Body of pancreas (tissue), 4 donors: ENCODE results near the gene IKZF1. TPM values are rescaled to one million over a fixed set of nuclear protein-coding genes. Genes with fewer than 3 reads are reported as not detected.

Experiments used
- ATAC-seq: fragments of 150-250 bp; one replicate; pipeline ENCODE4 v1.9.1; 2016
- DNase-seq, 4 donors: peaks; one replicate each; pipeline ENCODE4 v3.0.0-alpha.2; 2019
- H3K27ac ChIP-seq, 4 donors: fragments of 200-600 bp; sonication (generic); 1 replicate in 3 of 4; 2 replicates in 1 of 4; pipeline versions ENCODE4 v1.5.1 to v1.6.1; 2016 to 2019; ENCODE audit warnings: mild to moderate bottlenecking in 1 of 4, mixed read lengths in 1 of 4, moderate library complexity in 1 of 4
- H3K27me3 ChIP-seq, 2 donors: fragments of 200-600 bp; sonication (generic); one replicate each; pipeline ENCODE4 v1.6.0; 2016; ENCODE audit warnings: mild to moderate bottlenecking in 1 of 2
- H3K36me3 ChIP-seq, 2 donors: fragments of 200-600 bp; sonication (generic); replicated peaks in 1 of 2; 2 replicates each; pipeline ENCODE4 v1.5.1; 2016; ENCODE audit warnings: low read depth in 2 of 2; ENCODE audit not compliant: insufficient read depth in 1 of 2
- H3K4me1 ChIP-seq: fragments of 200-600 bp; sonication (generic); one replicate; pipeline ENCODE4 v1.6.0; 2016
- H3K4me3 ChIP-seq, 2 donors: fragments of 200-600 bp; sonication (generic); 1 replicate in 1 of 2; 2 replicates in 1 of 2; pipeline ENCODE4 v1.5.1; 2016 to 2019
- H3K9me3 ChIP-seq, 3 donors: fragments of 200-600 bp; sonication (generic); 1 replicate in 2 of 3; 2 replicates in 1 of 3; pipeline ENCODE4 v1.5.1; 2016
- POLR2A ChIP-seq, 3 donors: fragments of 450-650 bp; IDR thresholded peaks; one replicate each; pipeline ENCODE4 v1.6.1; 2016; ENCODE audit warnings: antibody characterized with exemption in 3 of 3, mild to moderate bottlenecking in 2 of 3
- WGBS, 2 donors: methylation state at CpG; one replicate each; pipeline ENCODE4 v1.1.5; 2017; 5-methylcytosine and 5-hydroxymethylcytosine counted together
- intact Hi-C: fragments of 100-400 bp; cut with DNase I; formaldehyde crosslinking; loops from one replicate; pipeline ENCODE4 v1.15.1; 2023
- total RNA-seq, 2 donors: library from RNA; depleted of rRNA; stranded (reverse); fragments of >200 nt; gene quantifications; one replicate each; pipeline ENCODE4 v1.1.0, GENCODE V29; 2016
- TF ChIP-seq, protein P1 (sequence below), 7 experiments: fragments of 450-650 bp in 4 of 7; fragments of 200-600 bp in 3 of 7; sonication (generic) in 3 of 7; IDR thresholded peaks; one replicate each; pipeline ENCODE4 v1.5.1; 2016 to 2019; ENCODE audit warnings: antibody characterized with exemption in 7 of 7

Gene IKZF1
- total RNA-seq, 2 donors from 2014 or later: 3.9 to 16.5 TPM

GRCh38 chr7:50314836-50315592 lies 10.5 kb downstream of the IKZF1 start:
- Histone ChIP-seq H3K4me1 (no peaks in the 10 kb centered on the region), H3K9me3 (no peaks in the 10 kb centered on the region), H3K4me3 (no peak overlapping the region), H3K36me3 (no peaks in the 10 kb centered on the region), H3K27ac (no peak overlapping the region), H3K27me3 (no peaks in the 10 kb centered on the region)
- intact Hi-C loops: no loop called here
- WGBS, 2 donors: 47 to 52% methylated on average over 9 to 11 of the region's 11 CpGs
- DNase-seq: no peak
- ATAC-seq: no peak
- no peak for TF ChIP-seq POLR2A (IDR thresholded peaks at IDR 0.05)
- TF ChIP-seq, protein P1, sequence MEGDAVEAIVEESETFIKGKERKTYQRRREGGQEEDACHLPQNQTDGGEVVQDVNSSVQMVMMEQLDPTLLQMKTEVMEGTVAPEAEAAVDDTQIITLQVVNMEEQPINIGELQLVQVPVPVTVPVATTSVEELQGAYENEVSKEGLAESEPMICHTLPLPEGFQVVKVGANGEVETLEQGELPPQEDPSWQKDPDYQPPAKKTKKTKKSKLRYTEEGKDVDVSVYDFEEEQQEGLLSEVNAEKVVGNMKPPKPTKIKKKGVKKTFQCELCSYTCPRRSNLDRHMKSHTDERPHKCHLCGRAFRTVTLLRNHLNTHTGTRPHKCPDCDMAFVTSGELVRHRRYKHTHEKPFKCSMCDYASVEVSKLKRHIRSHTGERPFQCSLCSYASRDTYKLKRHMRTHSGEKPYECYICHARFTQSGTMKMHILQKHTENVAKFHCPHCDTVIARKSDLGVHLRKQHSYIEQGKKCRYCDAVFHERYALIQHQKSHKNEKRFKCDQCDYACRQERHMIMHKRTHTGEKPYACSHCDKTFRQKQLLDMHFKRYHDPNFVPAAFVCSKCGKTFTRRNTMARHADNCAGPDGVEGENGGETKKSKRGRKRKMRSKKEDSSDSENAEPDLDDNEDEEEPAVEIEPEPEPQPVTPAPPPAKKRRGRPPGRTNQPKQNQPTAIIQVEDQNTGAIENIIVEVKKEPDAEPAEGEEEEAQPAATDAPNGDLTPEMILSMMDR (IDR thresholded peaks at IDR 0.05): no peak

GRCh38 chr7:50315739-50316671 lies 11.5 kb downstream of the IKZF1 start:
- no peak for DNase-seq
- intact Hi-C loops: no loop called here
- ATAC-seq: no peak
- 42 to 43% methylated on average over 14 of the region's 14 CpGs for WGBS, 2 donors
- Histone ChIP-seq H3K4me3 (no peak overlapping the region), H3K27ac (no peak overlapping the region), H3K27me3 (no peaks in the 10 kb centered on the region), H3K9me3 (no peaks in the 10 kb centered on the region), H3K4me1 (no peaks in the 10 kb centered on the region), H3K36me3 (no peaks in the 10 kb centered on the region)
- TF ChIP-seq, protein P1 (IDR thresholded peaks at IDR 0.05): no peak
- no peak for TF ChIP-seq POLR2A (IDR thresholded peaks at IDR 0.05)

DNA sequence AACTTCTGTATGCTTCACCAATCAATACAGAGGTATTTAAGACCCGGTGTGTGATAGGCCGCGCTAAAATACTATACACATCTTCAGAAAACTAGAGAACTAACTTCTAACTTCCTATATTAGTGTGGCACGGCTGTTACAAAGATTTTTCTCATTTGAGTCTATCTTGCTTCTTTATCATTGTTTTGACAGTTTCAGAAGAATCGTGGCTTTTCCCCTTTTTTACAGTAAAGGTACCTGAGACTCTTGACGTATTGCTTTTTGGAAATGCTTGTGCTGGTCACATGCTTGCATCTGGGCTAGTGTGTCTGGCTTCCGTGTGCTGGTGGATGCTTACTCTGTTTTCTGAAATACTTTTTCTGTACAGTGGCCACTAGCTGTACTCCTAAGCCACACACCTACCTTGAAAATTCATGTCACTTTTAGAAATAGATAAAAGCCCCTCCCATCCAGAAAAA lies 12.7 kb downstream of the IKZF1 start:
- H3K4me3 ChIP-seq: no peak overlapping the region
- no peaks in the 10 kb centered on the region for H3K27me3 ChIP-seq
- intact Hi-C loops: no loop called here
- WGBS, 2 donors: 63 to 73% methylated on average over 7 of the region's 7 CpGs
- no peaks in the 10 kb centered on the region for H3K9me3 ChIP-seq
- DNase-seq (no peak), ATAC-seq (no peak)
- no peaks in the 10 kb centered on the region for H3K36me3 ChIP-seq
- TF ChIP-seq, protein P1 (IDR thresholded peaks at IDR 0.05): no peak
- TF ChIP-seq POLR2A (IDR thresholded peaks at IDR 0.05): no peak
- H3K27ac ChIP-seq: no peak overlapping the region
- H3K4me1 ChIP-seq: no peaks in the 10 kb centered on the region

DNA sequence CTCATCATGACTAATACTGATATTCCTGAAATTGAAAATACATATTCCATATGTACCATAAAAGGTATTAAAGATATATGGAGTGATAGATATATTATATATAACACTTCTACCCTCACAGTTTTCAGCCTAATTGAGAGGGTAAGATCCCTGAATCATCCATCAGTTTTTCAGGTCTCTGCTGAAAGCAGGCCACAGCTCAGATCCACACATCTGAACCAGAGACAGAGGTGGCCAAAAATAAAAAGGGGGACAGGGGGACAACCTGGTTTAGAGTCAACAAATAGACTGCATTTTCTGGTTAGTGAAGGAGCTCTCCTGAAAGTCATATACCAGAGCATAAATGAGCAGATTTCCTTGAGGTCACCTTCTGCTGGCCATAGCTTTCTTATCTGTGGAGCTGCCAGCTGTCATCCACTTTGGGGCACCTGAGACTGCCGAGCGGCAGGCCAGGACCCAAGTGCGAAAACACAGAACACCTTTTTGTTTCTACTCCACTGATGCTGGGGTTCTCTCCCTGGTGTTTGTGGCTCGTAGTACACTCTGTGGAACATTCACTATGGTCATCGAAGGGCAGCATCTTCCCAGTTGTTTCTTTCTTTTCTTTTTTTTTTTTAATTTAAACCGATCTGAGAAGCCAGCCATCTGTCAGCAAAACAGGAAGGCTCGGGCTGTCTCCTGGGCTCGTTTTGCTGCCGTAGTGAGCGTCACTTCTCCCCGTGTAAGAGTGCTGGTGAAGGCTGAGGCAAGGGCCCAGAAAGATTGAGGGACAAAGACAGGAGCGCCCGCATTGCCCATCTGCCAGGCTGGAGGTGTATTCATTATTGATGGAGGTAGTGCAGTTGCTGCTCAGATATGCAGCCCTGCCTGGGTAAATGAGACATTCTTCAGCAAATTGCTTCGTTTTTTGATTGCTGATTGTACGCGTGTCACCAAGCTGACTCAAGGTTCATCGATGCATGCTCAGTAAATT lies 13.5 kb downstream of the IKZF1 start:
- Histone ChIP-seq H3K4me3 (no peak overlapping the region), H3K27ac (no peak overlapping the region), H3K9me3 (no peaks in the 10 kb centered on the region), H3K4me1 (no peaks in the 10 kb centered on the region), H3K27me3 (no peaks in the 10 kb centered on the region), H3K36me3 (no peaks in the 10 kb centered on the region)
- WGBS, 2 donors: 58 to 65% methylated on average over 17 of the region's 17 CpGs
- intact Hi-C loops: no loop called here
- DNase-seq (no peak), ATAC-seq (no peak)
- no peak for TF ChIP-seq POLR2A (IDR thresholded peaks at IDR 0.05)
- TF ChIP-seq, protein P1 (IDR thresholded peaks at IDR 0.05): no peak
